OCI-LY1 (cell line): ENCODE measurements around the gene LPCAT3.

ENCODE experiments used
- EZH2 ChIP-seq: fragments of 200-600 bp; sonication (generic), shearing (Covaris generic); IDR thresholded peaks from 2 replicates; pipeline ENCODE4 v1.8.0; 2017; ENCODE audit warnings: borderline replicate concordance, mixed run types, mild to moderate bottlenecking, antibody characterized with exemption, low read length, moderate library complexity, mixed read lengths
- TF ChIP-seq, protein P1 (sequence below): fragments of 200-600 bp; sonication (generic), shearing (Covaris generic); IDR thresholded peaks from 2 replicates; pipeline ENCODE4 v1.5.1; 2017; ENCODE audit warnings: mild to moderate bottlenecking, antibody characterized with exemption, low read length, moderate library complexity, mixed read lengths

- TF ChIP-seq, protein P1, sequence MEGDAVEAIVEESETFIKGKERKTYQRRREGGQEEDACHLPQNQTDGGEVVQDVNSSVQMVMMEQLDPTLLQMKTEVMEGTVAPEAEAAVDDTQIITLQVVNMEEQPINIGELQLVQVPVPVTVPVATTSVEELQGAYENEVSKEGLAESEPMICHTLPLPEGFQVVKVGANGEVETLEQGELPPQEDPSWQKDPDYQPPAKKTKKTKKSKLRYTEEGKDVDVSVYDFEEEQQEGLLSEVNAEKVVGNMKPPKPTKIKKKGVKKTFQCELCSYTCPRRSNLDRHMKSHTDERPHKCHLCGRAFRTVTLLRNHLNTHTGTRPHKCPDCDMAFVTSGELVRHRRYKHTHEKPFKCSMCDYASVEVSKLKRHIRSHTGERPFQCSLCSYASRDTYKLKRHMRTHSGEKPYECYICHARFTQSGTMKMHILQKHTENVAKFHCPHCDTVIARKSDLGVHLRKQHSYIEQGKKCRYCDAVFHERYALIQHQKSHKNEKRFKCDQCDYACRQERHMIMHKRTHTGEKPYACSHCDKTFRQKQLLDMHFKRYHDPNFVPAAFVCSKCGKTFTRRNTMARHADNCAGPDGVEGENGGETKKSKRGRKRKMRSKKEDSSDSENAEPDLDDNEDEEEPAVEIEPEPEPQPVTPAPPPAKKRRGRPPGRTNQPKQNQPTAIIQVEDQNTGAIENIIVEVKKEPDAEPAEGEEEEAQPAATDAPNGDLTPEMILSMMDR, result no peak
- TF ChIP-seq EZH2, result no peak
Observed at GRCh38 chr12:6974180-6974579, 44.1 kb downstream of the LPCAT3 start.
